Karpas-422 (cell line): Measurements from ENCODE around the gene CAPN8. TPM values are rescaled to one million over a fixed set of nuclear protein-coding genes. Genes with fewer than 3 reads are reported as not detected.

ENCODE experiments used
- DNase-seq: peaks from one replicate; pipeline ENCODE4 v3.0.0-alpha.2; 2015
- H2AFZ ChIP-seq: fragments of 200-600 bp; sonication (generic); 2 replicates; pipeline ENCODE4 v1.6.1; 2014; ENCODE audit warnings: antibody characterized with exemption, low read length, mixed read lengths
- H3K27ac ChIP-seq: fragments of 200-600 bp; sonication (generic); 2 replicates; pipeline ENCODE4 v1.5.1; 2014; ENCODE audit warnings: mild to moderate bottlenecking, low read length, moderate library complexity
- H3K27me3 ChIP-seq: fragments of 200-600 bp; sonication (generic); 2 replicates; pipeline ENCODE4 v1.6.1; 2014; ENCODE audit warnings: low read length, mixed read lengths
- H3K36me3 ChIP-seq: fragments of 200-600 bp; sonication (generic); 2 replicates; pipeline ENCODE4 v1.6.1; 2014; ENCODE audit warnings: low read length, mixed read lengths; ENCODE audit not compliant: insufficient read depth
- H3K4me1 ChIP-seq: fragments of 200-600 bp; sonication (generic); 2 replicates; pipeline ENCODE4 v1.6.1; 2014; ENCODE audit warnings: mild to moderate bottlenecking, low read length, mixed read lengths
- H3K4me2 ChIP-seq: fragments of 200-600 bp; sonication (generic); 2 replicates; pipeline ENCODE4 v1.6.1; 2014; ENCODE audit warnings: low read length, low read depth, mild to moderate bottlenecking; ENCODE audit not compliant: poor library complexity, severe bottlenecking
- H3K4me3 ChIP-seq: fragments of 200-600 bp; sonication (generic); 2 replicates; pipeline ENCODE4 v1.5.1; 2014; ENCODE audit warnings: mild to moderate bottlenecking, antibody characterized with exemption, low read length, mixed read lengths
- H3K79me2 ChIP-seq: fragments of 200-600 bp; sonication (generic); 2 replicates; pipeline ENCODE4 v1.6.1; 2014; ENCODE audit warnings: mild to moderate bottlenecking, low read length, mixed read lengths
- H3K9ac ChIP-seq: fragments of 200-600 bp; sonication (generic); 2 replicates; pipeline ENCODE4 v1.6.0; 2014; ENCODE audit warnings: low read length
- H3K9me2 ChIP-seq: fragments of 200-600 bp; sonication (generic), shearing (Covaris generic); replicated peaks from 2 replicates; pipeline ENCODE4 v1.6.0; 2014; ENCODE audit warnings: mild to moderate bottlenecking, low read length, moderate library complexity; ENCODE audit not compliant: insufficient read depth
- H3K9me3 ChIP-seq: fragments of 300-700, 200-600 bp; sonication (generic); 2 replicates; pipeline ENCODE4 v1.6.1; 2014; ENCODE audit warnings: low read length, mixed read lengths
- H4K20me1 ChIP-seq: fragments of 200-600 bp; sonication (generic); 2 replicates; pipeline ENCODE4 v1.6.1; 2014; ENCODE audit warnings: mild to moderate bottlenecking, antibody characterized with exemption, low read length, low read depth; ENCODE audit not compliant: insufficient read depth
- total RNA-seq: library from RNA; depleted of rRNA; stranded (reverse); fragments of >200 nt; shearing (Covaris generic); gene quantifications from 2 replicates; pipeline ENCODE4 v1.2.3, GENCODE V29; 2014; ENCODE audit warnings: low replicate concordance

The CAPN8 gene
- total RNA-seq, 1 experiment from 2014 or later, result not detected

GRCh38 chr1:223653015-223653414 is 12.5 kb downstream of the CAPN8 start:
- no peak overlapping the region for H3K4me2 ChIP-seq
- no peak for DNase-seq
- H3K4me1 ChIP-seq, result no peaks in the 10 kb centered on the region

DNA sequence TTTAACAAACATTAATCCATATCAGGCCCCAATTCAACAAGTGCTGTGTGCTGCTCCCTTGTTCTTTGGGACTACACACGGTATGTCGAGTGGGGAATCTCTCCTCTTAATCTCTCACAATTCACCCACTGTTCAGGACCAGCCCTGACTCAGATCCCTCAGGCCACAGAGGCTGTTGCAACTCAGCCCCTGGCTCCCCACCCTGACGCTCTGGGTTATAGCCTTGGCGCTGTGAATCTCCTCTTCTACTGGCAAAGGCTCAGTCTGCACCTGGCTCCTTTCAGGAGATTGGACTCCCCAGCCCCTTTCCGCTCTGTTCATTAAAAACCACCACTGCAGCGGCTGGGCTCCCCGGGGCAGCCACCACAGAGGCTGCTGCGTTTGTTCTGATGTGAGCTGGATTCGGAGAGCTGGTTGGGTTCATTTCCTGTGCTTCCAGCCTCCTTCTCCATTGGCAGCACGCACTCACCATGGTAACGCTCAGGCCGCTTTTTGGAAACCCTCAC is 13.0 kb downstream of the CAPN8 start:
- no peak overlapping the region for H3K4me3 ChIP-seq
- H3K4me2 ChIP-seq, result no peak overlapping the region
- H3K4me1 ChIP-seq, result no peaks in the 10 kb centered on the region
- no peak overlapping the region for H2AFZ ChIP-seq
- no peaks in the 10 kb centered on the region for H3K9me3 ChIP-seq
- no peaks in the 10 kb centered on the region for H3K79me2 ChIP-seq
- DNase-seq, result no peak
- H3K9me2 ChIP-seq, result no peaks in the 10 kb centered on the region
- H3K27ac ChIP-seq, result no peak overlapping the region
- no peak overlapping the region for H3K9ac ChIP-seq
- no peaks in the 10 kb centered on the region for H4K20me1 ChIP-seq
- H3K27me3 ChIP-seq, result no peaks in the 10 kb centered on the region
- no peaks in the 10 kb centered on the region for H3K36me3 ChIP-seq

More at GRCh38 chr1:223653015-223653414, 12.5 kb downstream of the CAPN8 start:
- H2AFZ ChIP-seq, result no peak overlapping the region
- no peaks in the 10 kb centered on the region for H4K20me1 ChIP-seq
- no peaks in the 10 kb centered on the region for H3K9me2 ChIP-seq
- H3K27me3 ChIP-seq, result no peaks in the 10 kb centered on the region
- no peaks in the 10 kb centered on the region for H3K79me2 ChIP-seq
- no peak overlapping the region for H3K4me3 ChIP-seq
- no peak overlapping the region for H3K27ac ChIP-seq
- H3K9ac ChIP-seq, result no peak overlapping the region
- no peaks in the 10 kb centered on the region for H3K36me3 ChIP-seq
- no peaks in the 10 kb centered on the region for H3K9me3 ChIP-seq

DNA sequence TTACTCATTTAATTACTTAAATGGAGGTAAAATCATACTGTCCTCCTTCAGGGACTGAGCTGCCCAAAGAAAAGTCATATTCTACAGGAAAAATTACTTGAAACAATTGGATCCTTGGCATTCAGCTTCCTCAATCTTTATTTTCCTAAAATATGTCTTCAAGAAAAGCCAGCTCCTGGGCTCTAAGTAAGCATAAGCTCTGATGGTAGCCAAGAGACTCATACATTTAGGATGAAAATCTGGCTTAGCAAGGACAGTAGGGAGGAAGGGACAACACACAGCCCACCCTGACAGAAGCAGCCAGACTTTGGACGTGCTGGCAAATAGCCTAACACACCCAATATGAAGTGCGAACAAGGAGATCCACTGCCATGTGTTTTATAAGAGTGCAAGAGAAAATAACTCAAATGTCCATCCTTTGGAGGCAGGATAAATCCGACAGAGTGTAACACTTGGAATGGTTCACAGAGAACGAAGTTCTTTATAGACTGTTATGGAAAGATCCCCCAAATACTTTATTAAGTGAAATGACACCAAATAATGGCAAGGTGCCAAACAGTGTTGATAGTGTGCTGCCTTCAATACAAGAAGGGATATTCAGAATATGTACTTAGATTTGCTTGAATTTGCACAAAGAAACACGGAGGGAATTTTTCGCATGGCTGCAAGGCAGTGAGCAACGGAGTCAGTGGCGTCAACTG is 14.1 kb downstream of the CAPN8 start:
- Histone ChIP-seq H3K4me1 (no peaks in the 10 kb centered on the region), H3K27ac (no peak overlapping the region), H3K27me3 (no peaks in the 10 kb centered on the region), H2AFZ (no peak overlapping the region), H3K36me3 (no peaks in the 10 kb centered on the region), H3K4me3 (no peak overlapping the region), H3K9me3 (no peaks in the 10 kb centered on the region), H4K20me1 (no peaks in the 10 kb centered on the region), H3K4me2 (no peak overlapping the region), H3K9ac (no peak overlapping the region), H3K79me2 (no peaks in the 10 kb centered on the region), H3K9me2 (no peaks in the 10 kb centered on the region)
- no peak for DNase-seq

GRCh38 chr1:223650465-223650864 is 15.0 kb downstream of the CAPN8 start:
- Histone ChIP-seq H4K20me1 (no peaks in the 10 kb centered on the region), H3K9me3 (no peaks in the 10 kb centered on the region), H3K79me2 (no peaks in the 10 kb centered on the region), H2AFZ (no peak overlapping the region), H3K4me1 (no peaks in the 10 kb centered on the region), H3K4me3 (no peak overlapping the region), H3K36me3 (no peaks in the 10 kb centered on the region), H3K9ac (no peak overlapping the region), H3K4me2 (no peak overlapping the region), H3K27me3 (no peaks in the 10 kb centered on the region), H3K27ac (no peak overlapping the region), H3K9me2 (no peaks in the 10 kb centered on the region)
- DNase-seq, result no peak

- H3K4me3 ChIP-seq, result no peak overlapping the region
- no peaks in the 10 kb centered on the region for H3K36me3 ChIP-seq
- no peaks in the 10 kb centered on the region for H3K9me3 ChIP-seq
- no peak overlapping the region for H3K27ac ChIP-seq
- H3K27me3 ChIP-seq, result no peaks in the 10 kb centered on the region
- H3K9me2 ChIP-seq, result no peaks in the 10 kb centered on the region
- DNase-seq, result no peak
- H3K9ac ChIP-seq, result no peak overlapping the region
- no peaks in the 10 kb centered on the region for H3K4me1 ChIP-seq
- no peak overlapping the region for H2AFZ ChIP-seq
- H4K20me1 ChIP-seq, result no peaks in the 10 kb centered on the region
- no peak overlapping the region for H3K4me2 ChIP-seq
- no peaks in the 10 kb centered on the region for H3K79me2 ChIP-seq
Observed at GRCh38 chr1:223649222-223649621, 16.3 kb downstream of the CAPN8 start.

DNA sequence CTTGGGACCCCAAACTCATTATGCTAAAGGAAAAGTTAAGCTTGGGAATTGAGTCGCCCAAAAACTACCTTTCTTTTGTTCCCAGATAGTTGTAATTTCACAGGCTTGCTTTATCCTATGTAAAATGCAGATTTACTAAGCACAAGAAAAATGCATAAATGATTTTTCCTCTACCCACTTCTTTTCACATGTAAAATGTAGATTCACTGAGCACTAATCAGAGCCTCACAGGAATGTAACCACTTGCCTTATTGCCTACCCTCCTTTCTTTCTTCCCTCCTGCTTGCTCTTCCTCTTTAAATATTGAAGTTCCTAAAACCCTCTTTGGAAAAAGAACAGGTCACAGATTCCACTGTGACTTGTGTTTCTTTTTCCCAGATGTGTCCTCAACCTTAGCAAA is 18.3 kb downstream of the CAPN8 start:
- Histone ChIP-seq H3K9ac (no peak overlapping the region), H3K4me2 (no peak overlapping the region)
- no peak for DNase-seq

DNA sequence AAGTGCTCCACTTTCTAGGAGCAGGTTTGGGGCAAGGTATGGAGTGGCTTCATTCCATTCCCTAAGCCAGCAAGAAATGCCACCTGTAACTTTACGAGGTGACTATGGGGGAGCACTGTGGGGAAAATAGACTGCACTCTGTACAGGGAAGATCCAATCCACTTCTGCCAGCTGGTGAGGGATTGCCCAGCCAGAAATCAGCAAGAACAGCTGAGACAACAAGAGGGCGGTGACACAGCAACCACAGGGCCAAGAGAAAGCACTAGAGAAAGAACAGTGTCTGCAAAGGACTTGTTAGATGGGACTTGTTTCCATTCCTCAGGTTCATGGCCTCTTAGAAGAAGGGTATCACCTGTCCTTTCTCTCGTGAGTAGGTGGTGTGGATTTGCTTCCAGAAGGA is 19.6 kb downstream of the CAPN8 start:
- Histone ChIP-seq H3K4me1 (no peaks in the 10 kb centered on the region), H3K4me2 (no peak overlapping the region), H3K9ac (no peak overlapping the region), H3K79me2 (no peaks in the 10 kb centered on the region), H3K27ac (no peak overlapping the region), H2AFZ (no peak overlapping the region), H4K20me1 (no peaks in the 10 kb centered on the region), H3K27me3 (no peaks in the 10 kb centered on the region), H3K36me3 (no peaks in the 10 kb centered on the region), H3K9me2 (no peaks in the 10 kb centered on the region), H3K4me3 (no peak overlapping the region), H3K9me3 (no peaks in the 10 kb centered on the region)
- no peak for DNase-seq

More for the DNA sequence above, 18.3 kb downstream of the CAPN8 start:
- no peaks in the 10 kb centered on the region for H3K9me3 ChIP-seq
- no peaks in the 10 kb centered on the region for H3K4me1 ChIP-seq
- no peaks in the 10 kb centered on the region for H3K36me3 ChIP-seq
- H3K9me2 ChIP-seq, result no peaks in the 10 kb centered on the region
- H3K79me2 ChIP-seq, result no peaks in the 10 kb centered on the region
- H4K20me1 ChIP-seq, result no peaks in the 10 kb centered on the region
- no peak overlapping the region for H3K27ac ChIP-seq
- no peak overlapping the region for H2AFZ ChIP-seq
- no peak overlapping the region for H3K4me3 ChIP-seq
- H3K27me3 ChIP-seq, result no peaks in the 10 kb centered on the region

GRCh38 chr1:223642237-223642636 is 23.3 kb downstream of the CAPN8 start:
- Histone ChIP-seq H3K36me3 (no peaks in the 10 kb centered on the region), H3K9me2 (no peaks in the 10 kb centered on the region), H3K9ac (no peak overlapping the region), H3K9me3 (no peaks in the 10 kb centered on the region), H3K27me3 (0 out of 2 replicates have a peak, but pooled peaks cover 2% of the 10 kb centered on the region), H3K79me2 (no peaks in the 10 kb centered on the region), H4K20me1 (no peaks in the 10 kb centered on the region), H3K4me2 (no peak overlapping the region), H3K4me1 (no peaks in the 10 kb centered on the region), H3K27ac (no peak overlapping the region), H3K4me3 (no peak overlapping the region), H2AFZ (no peak overlapping the region)
- DNase-seq, result no peak
